H1 (cell line): ENCODE data around the gene STARD13. TPM values are rescaled to one million over a fixed set of nuclear protein-coding genes. Genes with fewer than 3 reads are reported as not detected.

Source experiments
- CTCF ChIA-PET: fragments of 300-600 bp; sonication (Branson Sonifier 250); formaldehyde crosslinking; loops from one replicate; lab custom pipeline; 2021; ENCODE audit not compliant: partially characterized antibody; lab: Charles Lee
- POLR2A ChIA-PET: fragments of 300-600 bp; sonication (Branson Sonifier 250); formaldehyde crosslinking; loops from one replicate; lab custom pipeline; 2021; ENCODE audit warnings: inconsistent platforms; ENCODE audit not compliant: partially characterized antibody; lab: Charles Lee
- DNase-seq, 2 experiments: peaks; one replicate each; pipeline versions ENCODE4 v3.0.0 to v3.0.0-alpha.2; 2010 to 2022; ENCODE audit warnings: low spot score in 2 of 2, low read depth in 1 of 2, mixed read lengths in 1 of 2
- FAIRE-seq: peaks from 2 replicates; lab custom pipeline; 2011; peaks lifted over from hg19 to GRCh38; lab: Jason Lieb, UNC
- H2AFZ ChIP-seq: 2 replicates; pipeline ENCODE4 v1.8.1; 2012; ENCODE audit warnings: low read length, inconsistent platforms
- H2AK5ac ChIP-seq: 2 replicates; pipeline ENCODE4 v1.6.1; 2013; ENCODE audit warnings: low read depth, low read length
- H2BK120ac ChIP-seq: replicated peaks from 2 replicates; pipeline ENCODE3; 2013; ENCODE audit warnings: low read depth, low read length, inconsistent platforms
- H2BK12ac ChIP-seq: 2 replicates; pipeline ENCODE4 v1.6.1; 2013; ENCODE audit warnings: low read depth, low read length
- H2BK15ac ChIP-seq: 2 replicates; pipeline ENCODE4 v1.6.1; 2013; ENCODE audit warnings: low read length
- H2BK20ac ChIP-seq: 2 replicates; pipeline ENCODE4 v1.6.1; 2013; ENCODE audit warnings: low read length
- H2BK5ac ChIP-seq: 2 replicates; pipeline ENCODE4 v1.6.1; 2013; ENCODE audit warnings: low read depth, low read length
- H3K14ac ChIP-seq: 2 replicates; pipeline ENCODE4 v1.6.1; 2013; ENCODE audit warnings: inconsistent platforms; ENCODE audit not compliant: insufficient read length
- H3K18ac ChIP-seq: 2 replicates; pipeline ENCODE4 v1.6.1; 2013; ENCODE audit warnings: low read length; ENCODE audit errors: extremely low read depth
- H3K23ac ChIP-seq: 2 replicates; pipeline ENCODE4 v1.6.1; 2013; ENCODE audit warnings: inconsistent platforms; ENCODE audit not compliant: insufficient read length
- H3K23me2 ChIP-seq: 2 replicates; pipeline ENCODE4 v1.6.1; 2013; ENCODE audit warnings: low read depth, low read length
- H3K27ac ChIP-seq: 2 replicates; pipeline ENCODE4 v1.6.1; 2011; ENCODE audit warnings: low read depth, low read length, inconsistent platforms
- H3K27me3 ChIP-seq, 4 experiments: replicated peaks in 1 of 4; 1 replicate in 1 of 4; 2 replicates in 3 of 4; pipeline versions ENCODE4 v1.6.1 to v1.8.1; 2011 to 2013; ENCODE audit warnings: low read length in 3 of 4, mild to moderate bottlenecking in 3 of 4, inconsistent platforms in 2 of 4, mixed read lengths in 2 of 4, moderate library complexity in 1 of 4; ENCODE audit not compliant: control insufficient read depth in 3 of 4, insufficient read depth in 3 of 4; ENCODE audit errors: extremely low read depth in 1 of 4
- H3K36me3 ChIP-seq, 4 experiments: 2 replicates each; pipeline versions ENCODE4 v1.6.1 to v1.8.1; 2011 to 2013; ENCODE audit warnings: mild to moderate bottlenecking in 4 of 4, low read length in 3 of 4, moderate library complexity in 2 of 4, control low read depth in 1 of 4, inconsistent platforms in 1 of 4; ENCODE audit not compliant: insufficient read depth in 4 of 4, control insufficient read depth in 2 of 4
- H3K4ac ChIP-seq: replicated peaks from 2 replicates; pipeline ENCODE3; 2013; ENCODE audit warnings: low read length, low read depth, mixed read lengths, inconsistent platforms; ENCODE audit not compliant: insufficient read length
- H3K4me1 ChIP-seq, 4 experiments: replicated peaks in 1 of 4; 1 replicate in 1 of 4; 2 replicates in 3 of 4; pipeline versions ENCODE4 v1.6.1 to v1.8.1; 2011 to 2013; ENCODE audit warnings: low read length in 3 of 4, inconsistent platforms in 2 of 4, mixed read lengths in 1 of 4; ENCODE audit not compliant: insufficient read depth in 4 of 4, control insufficient read depth in 3 of 4
- H3K4me2 ChIP-seq, 2 experiments: 2 replicates each; pipeline versions ENCODE4 v1.6.1 to v1.8.1; 2011 to 2013; ENCODE audit warnings: low read depth in 2 of 2, low read length in 2 of 2, control low read depth in 1 of 2, inconsistent platforms in 1 of 2, mild to moderate bottlenecking in 1 of 2; ENCODE audit not compliant: insufficient read depth in 1 of 2
- H3K4me3 ChIP-seq, 4 experiments: fragments of 200-600, 300-600 bp in 1 of 4; sonication (generic), shearing (Covaris generic), sonication (Bioruptor Twin) in 1 of 4; 2 replicates each; pipeline versions ENCODE4 v1.5.1 to v1.8.1; 2011 to 2016; ENCODE audit warnings: low read length in 4 of 4, low read depth in 3 of 4, control low read depth in 2 of 4, inconsistent platforms in 2 of 4, mild to moderate bottlenecking in 2 of 4, mixed read lengths in 1 of 4, moderate library complexity in 1 of 4; ENCODE audit not compliant: insufficient read depth in 2 of 4; ENCODE audit errors: extremely low read depth in 1 of 4
- H3K56ac ChIP-seq: replicated peaks from 2 replicates; pipeline ENCODE3; 2013; ENCODE audit warnings: low read depth, mild to moderate bottlenecking, mixed read lengths, low read length, inconsistent platforms; ENCODE audit not compliant: insufficient read length
- H3K79me1 ChIP-seq: 2 replicates; pipeline ENCODE4 v1.6.1; 2013; ENCODE audit warnings: low read depth, low read length, control low read depth
- H3K79me2 ChIP-seq, 2 experiments: 2 replicates each; pipeline versions ENCODE4 v1.6.1 to v1.8.1; 2012 to 2013; ENCODE audit warnings: low read length in 2 of 2, mild to moderate bottlenecking in 2 of 2, inconsistent platforms in 1 of 2; ENCODE audit not compliant: insufficient read depth in 2 of 2, control insufficient read depth in 1 of 2
- H3K9ac ChIP-seq, 4 experiments: replicated peaks in 1 of 4; 1 replicate in 1 of 4; 2 replicates in 3 of 4; pipeline versions ENCODE4 v1.6.1 to v1.8.1; 2011 to 2013; ENCODE audit warnings: low read depth in 3 of 4, low read length in 3 of 4, control low read depth in 2 of 4, mild to moderate bottlenecking in 2 of 4, moderate library complexity in 2 of 4, inconsistent platforms in 1 of 4; ENCODE audit errors: extremely low read depth in 1 of 4
- H3K9me3 ChIP-seq, 2 experiments: 2 replicates each; pipeline versions ENCODE4 v1.6.1 to v1.8.1; 2012 to 2013; ENCODE audit warnings: mild to moderate bottlenecking in 2 of 2, moderate library complexity in 2 of 2, control low read depth in 1 of 2, inconsistent platforms in 1 of 2, low read depth in 1 of 2, low read length in 1 of 2, mixed read lengths in 1 of 2; ENCODE audit not compliant: insufficient read depth in 2 of 2
- H4K20me1 ChIP-seq, 2 experiments: replicated peaks in 1 of 2; 2 replicates each; pipeline versions ENCODE3 to v1.8.1; 2011 to 2013; ENCODE audit warnings: inconsistent platforms in 2 of 2, low read length in 2 of 2, mild to moderate bottlenecking in 1 of 2; ENCODE audit not compliant: insufficient read depth in 2 of 2, control insufficient read depth in 1 of 2
- H4K5ac ChIP-seq: 2 replicates; pipeline ENCODE4 v1.6.1; 2013; ENCODE audit warnings: low read length, low read depth, mixed read lengths, inconsistent platforms; ENCODE audit not compliant: insufficient read length
- H4K8ac ChIP-seq: 2 replicates; pipeline ENCODE4 v1.8.0; 2013; ENCODE audit warnings: mild to moderate bottlenecking, moderate library complexity, low read length, inconsistent platforms; ENCODE audit not compliant: insufficient read depth; ENCODE audit errors: extremely low read depth
- H4K91ac ChIP-seq: replicated peaks from 2 replicates; pipeline ENCODE3; 2013; ENCODE audit warnings: low read length, mixed read lengths, inconsistent platforms; ENCODE audit not compliant: insufficient read length
- BCL11A ChIP-seq, 2 experiments: IDR thresholded peaks; one replicate each; pipeline ENCODE4 v1.6.1; 2011; ENCODE audit warnings: low read depth in 2 of 2, low read length in 2 of 2, mild to moderate bottlenecking in 2 of 2
- CBX8 ChIP-seq: fragments of 300-800, 300-1000 bp; sonication (generic); IDR thresholded peaks from 2 replicates; pipeline ENCODE4 v1.7.1; 2016; ENCODE audit warnings: low read depth, low read length, borderline replicate concordance
- CREB1 ChIP-seq: IDR thresholded peaks from 2 replicates; pipeline ENCODE4 v1.6.1; 2012; ENCODE audit warnings: inconsistent platforms
- RAD21 ChIP-seq, 2 experiments: IDR thresholded peaks in 1 of 2; conservative IDR thresholded peaks in 1 of 2; 2 replicates each; pipeline ENCODE4 v1.6.1; 2011; ENCODE audit warnings: low read depth in 2 of 2, low read length in 2 of 2, improper control_type of control experiment in 1 of 2, inconsistent platforms in 1 of 2, mild to moderate bottlenecking in 1 of 2, moderate library complexity in 1 of 2
- RFX5 ChIP-seq: IDR thresholded peaks from 2 replicates; pipeline ENCODE4 v1.6.1; 2011; ENCODE audit warnings: low read depth, low read length, improper control_type of control experiment, borderline replicate concordance
- RNF2 ChIP-seq: fragments of 200-900, 300-1000 bp; sonication (generic); IDR thresholded peaks from 2 replicates; pipeline ENCODE4 v1.7.1; 2016; ENCODE audit warnings: borderline replicate concordance, low read depth, mild to moderate bottlenecking, antibody characterized with exemption, low read length; ENCODE audit not compliant: poor library complexity, severe bottlenecking; ENCODE audit errors: missing control alignments
- SP2 ChIP-seq: IDR thresholded peaks from 2 replicates; pipeline ENCODE4 v1.6.1; 2012; ENCODE audit warnings: mild to moderate bottlenecking, low read length, inconsistent platforms
- SP4 ChIP-seq: IDR thresholded peaks from 2 replicates; pipeline ENCODE4 v1.6.1; 2012; ENCODE audit warnings: low read length, inconsistent platforms
- TAF7 ChIP-seq: optimal IDR thresholded peaks from 2 replicates; pipeline ENCODE3; 2011; ENCODE audit warnings: low read depth, mild to moderate bottlenecking, inconsistent platforms, low read length, moderate library complexity, borderline replicate concordance
- ZNF274 ChIP-seq: IDR thresholded peaks from 2 replicates; pipeline ENCODE4 v1.7.0; 2012; ENCODE audit warnings: low read length, borderline replicate concordance; ENCODE audit errors: extremely low read depth
- WGBS, 2 experiments: shearing (Covaris generic) in 1 of 2; methylation state at CpG; one replicate each; pipeline versions ENCODE4 v1.1.6 to v1.1.7; 2013 to 2015; ENCODE audit warnings: low lambda C conversion rate in 2 of 2, mixed read lengths in 2 of 2, inconsistent platforms in 1 of 2, low coverage in 1 of 2, missing lambda C conversion rate in 1 of 2; ENCODE audit not compliant: insufficient replicate concordance in 2 of 2, insufficient coverage in 1 of 2, insufficient read length in 1 of 2; ENCODE audit errors: extremely low coverage in 1 of 2, missing lambda C conversion rate in 1 of 2; 5-methylcytosine and 5-hydroxymethylcytosine counted together
- polyA plus RNA-seq, 7 experiments: library from polyadenylated mRNA; depleted of rRNA in 3 of 7; stranded (reverse) in 5 of 7; unstranded in 2 of 7; fragments of >200 nt in 5 of 7; fragments of 200-250 nt in 2 of 7; gene quantifications; 1 replicate in 5 of 7; 2 replicates in 1 of 7; 4 replicates in 1 of 7; pipeline versions ENCODE4 v1.2.1 to v1.2.3, GENCODE V29; 2011 to 2013; ENCODE audit warnings: missing spikeins in 2 of 7, mixed read lengths in 2 of 7
- total RNA-seq: library from RNA; stranded (reverse); fragmentation: NEBNext Ultra II Directional; extraction: Animal tissue kit (Norgen Biotek cat#: 25700); gene quantifications from 2 replicates; pipeline ENCODE4 v1.2.1, GENCODE V29; 2021
- TF ChIP-seq, protein P1 (sequence below): IDR thresholded peaks from 2 replicates; pipeline ENCODE4 v1.6.1; 2011; ENCODE audit warnings: low read depth, mild to moderate bottlenecking, low read length; ENCODE audit not compliant: insufficient read depth
- TF ChIP-seq, protein P2 (sequence below): IDR thresholded peaks from 2 replicates; pipeline ENCODE4 v1.6.1; 2011; ENCODE audit warnings: low read length, improper control_type of control experiment

Gene STARD13
- total and polyA plus RNA-seq, 2 of the 8 experiments (the other 6 are each of a cell fraction or from before 2014, with no cell fraction given), result 0.82 to 2.9 TPM

DNA sequence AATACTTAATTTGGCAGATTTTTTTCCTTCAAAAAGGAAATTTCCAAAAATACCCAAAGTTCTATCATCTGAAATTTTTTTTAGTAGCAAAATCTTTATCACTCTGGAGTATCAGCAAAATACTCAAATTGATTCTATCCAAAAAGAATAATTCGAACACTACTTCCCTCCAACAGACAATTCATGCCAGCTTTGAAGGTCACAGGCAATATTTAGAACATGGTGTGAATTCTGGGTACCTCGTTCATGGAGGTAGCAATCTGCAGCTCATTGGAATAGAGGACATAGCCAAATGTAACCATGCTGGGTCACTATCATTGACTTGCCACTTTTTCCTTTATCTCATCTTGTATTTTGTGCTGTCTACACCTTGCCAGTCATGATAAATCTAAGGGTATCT lies 119.8 kb downstream of the STARD13 start:
- WGBS, 2 experiments, result 81% methylated on average over 2 of the region's 2 CpGs; no CpG with 5 or more reads in 1 of the 2 experiments
- Histone ChIP-seq H3K9ac (no peak overlapping the region), H3K4me2 (no peak overlapping the region), H4K20me1 (no peaks in the 10 kb centered on the region), H4K5ac (no peak overlapping the region), H3K23me2 (no peaks in the 10 kb centered on the region), H3K14ac (no peak overlapping the region), H2BK120ac (no peak overlapping the region), H3K4me1 (no peaks in the 10 kb centered on the region), H3K56ac (no peak overlapping the region), H2BK20ac (no peak overlapping the region), H3K4me3 (no peak overlapping the region), H2AK5ac (no peak overlapping the region), H3K79me2 (no peaks in the 10 kb centered on the region), H3K36me3 (no peaks in the 10 kb centered on the region; a peak in 1 of 8 replicates), H2BK15ac (no peak overlapping the region), H3K79me1 (no peaks in the 10 kb centered on the region), H3K23ac (no peak overlapping the region), H3K4ac (no peak overlapping the region), H4K8ac (no peak overlapping the region), H3K27me3 (no peaks in the 10 kb centered on the region), H3K27ac (no peak overlapping the region), H2BK5ac (no peak overlapping the region), H3K9me3 (peaks cover 7 to 11% of the 10 kb centered on the region in 2 experiments; a peak in 3 of 4 replicates), H2AFZ (no peak overlapping the region), H2BK12ac (no peak overlapping the region), H3K18ac (no peak overlapping the region), H4K91ac (no peak overlapping the region)
- FAIRE-seq, result no peak
- ChIA-PET CTCF (interaction anchor here (1.2 kb wide), 1 partner anchor 10 kb away, joined by 3 read pairs; no protein-coding TSS in a partner anchor), POLR2A (no interaction called here)
- no peak for DNase-seq
- TF ChIP-seq CBX8, result no peak
- no peak for TF ChIP-seq BCL11A (IDR thresholded peaks at IDR 0.05; ENCODE audit: low read depth in 2 of 2, low read length in 2 of 2)
- TF ChIP-seq ZNF274, result no peak
- TF ChIP-seq CREB1, result no peak
- TF ChIP-seq TAF7, result no peak
- TF ChIP-seq, protein P1, sequence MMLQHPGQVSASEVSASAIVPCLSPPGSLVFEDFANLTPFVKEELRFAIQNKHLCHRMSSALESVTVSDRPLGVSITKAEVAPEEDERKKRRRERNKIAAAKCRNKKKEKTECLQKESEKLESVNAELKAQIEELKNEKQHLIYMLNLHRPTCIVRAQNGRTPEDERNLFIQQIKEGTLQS, result no peak
- no peak for TF ChIP-seq RAD21 (IDR thresholded peaks at IDR 0.05 in 1 of 2, conservative IDR thresholded peaks at IDR 0.05 in 1 of 2; ENCODE audit: low read depth in 2 of 2, low read length in 2 of 2)
- TF ChIP-seq RNF2, result no peak
- TF ChIP-seq, protein P2, sequence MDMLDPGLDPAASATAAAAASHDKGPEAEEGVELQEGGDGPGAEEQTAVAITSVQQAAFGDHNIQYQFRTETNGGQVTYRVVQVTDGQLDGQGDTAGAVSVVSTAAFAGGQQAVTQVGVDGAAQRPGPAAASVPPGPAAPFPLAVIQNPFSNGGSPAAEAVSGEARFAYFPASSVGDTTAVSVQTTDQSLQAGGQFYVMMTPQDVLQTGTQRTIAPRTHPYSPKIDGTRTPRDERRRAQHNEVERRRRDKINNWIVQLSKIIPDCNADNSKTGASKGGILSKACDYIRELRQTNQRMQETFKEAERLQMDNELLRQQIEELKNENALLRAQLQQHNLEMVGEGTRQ, result no peak
- TF ChIP-seq SP4, result no peak
- no peak for TF ChIP-seq SP2
- TF ChIP-seq RFX5, result no peak
